Body of pancreas (tissue), 4 donors: Measurements from ENCODE around the gene NCOA6. TPM values are rescaled to one million over a fixed set of nuclear protein-coding genes. Genes with fewer than 3 reads are reported as not detected.
A peak's percentile ranks its signal among the peaks of the same experiment; 100 is the strongest.

Experiments used
- ATAC-seq: fragments of 150-250 bp; one replicate; pipeline ENCODE4 v1.9.1; 2016
- DNase-seq, 4 donors: peaks; one replicate each; pipeline ENCODE4 v3.0.0-alpha.2; 2019
- H3K27ac ChIP-seq, 4 donors: fragments of 200-600 bp; sonication (generic); 1 replicate in 3 of 4; 2 replicates in 1 of 4; pipeline versions ENCODE4 v1.5.1 to v1.6.1; 2016 to 2019; ENCODE audit warnings: mild to moderate bottlenecking in 1 of 4, mixed read lengths in 1 of 4, moderate library complexity in 1 of 4
- H3K27me3 ChIP-seq, 2 donors: fragments of 200-600 bp; sonication (generic); one replicate each; pipeline ENCODE4 v1.6.0; 2016; ENCODE audit warnings: mild to moderate bottlenecking in 1 of 2
- H3K36me3 ChIP-seq, 2 donors: fragments of 200-600 bp; sonication (generic); replicated peaks in 1 of 2; 2 replicates each; pipeline ENCODE4 v1.5.1; 2016; ENCODE audit warnings: low read depth in 2 of 2; ENCODE audit not compliant: insufficient read depth in 1 of 2
- H3K4me1 ChIP-seq: fragments of 200-600 bp; sonication (generic); one replicate; pipeline ENCODE4 v1.6.0; 2016
- H3K4me3 ChIP-seq, 2 donors: fragments of 200-600 bp; sonication (generic); 1 replicate in 1 of 2; 2 replicates in 1 of 2; pipeline ENCODE4 v1.5.1; 2016 to 2019
- H3K9me3 ChIP-seq, 3 donors: fragments of 200-600 bp; sonication (generic); 1 replicate in 2 of 3; 2 replicates in 1 of 3; pipeline ENCODE4 v1.5.1; 2016
- CTCF ChIP-seq, 7 experiments: fragments of 450-650 bp in 4 of 7; fragments of 200-600 bp in 3 of 7; sonication (generic) in 3 of 7; IDR thresholded peaks; one replicate each; pipeline ENCODE4 v1.5.1; 2016 to 2019; ENCODE audit warnings: antibody characterized with exemption in 7 of 7
- POLR2A ChIP-seq, 3 donors: fragments of 450-650 bp; IDR thresholded peaks; one replicate each; pipeline ENCODE4 v1.6.1; 2016; ENCODE audit warnings: antibody characterized with exemption in 3 of 3, mild to moderate bottlenecking in 2 of 3
- whole genome bisulfite sequencing, 2 donors: methylation state at CpG; one replicate each; pipeline ENCODE4 v1.1.5; 2017; 5-methylcytosine and 5-hydroxymethylcytosine counted together
- intact Hi-C: fragments of 100-400 bp; cut with DNase I; formaldehyde crosslinking; loops from one replicate; pipeline ENCODE4 v1.15.1; 2023
- total RNA-seq, 2 donors: library from RNA; depleted of rRNA; stranded (reverse); fragments of >200 nt; gene quantifications; one replicate each; pipeline ENCODE4 v1.1.0, GENCODE V29; 2016

The NCOA6 gene
- total RNA-seq, 2 donors from 2014 or later = 13.5 to 54.1 TPM

- DNase-seq = no peak
- Histone ChIP-seq H3K4me3 (no peak overlapping the region), H3K4me1 (peaks cover 25% of the 10 kb centered on the region), H3K9me3 (no peaks in the 10 kb centered on the region), H3K27ac (no peak overlapping the region), H3K36me3 (no peaks in the 10 kb centered on the region), H3K27me3 (no peaks in the 10 kb centered on the region)
- ATAC-seq = no peak
- intact Hi-C loops = no loop called here
- WGBS, 2 donors = 20 to 29% methylated on average over 3 of the region's 3 CpGs
- TF ChIP-seq POLR2A (IDR thresholded peaks at IDR 0.05) = no peak
Observed at GRCh38 chr20:34703061-34703423, 122.4 kb downstream of the NCOA6 start.

DNA sequence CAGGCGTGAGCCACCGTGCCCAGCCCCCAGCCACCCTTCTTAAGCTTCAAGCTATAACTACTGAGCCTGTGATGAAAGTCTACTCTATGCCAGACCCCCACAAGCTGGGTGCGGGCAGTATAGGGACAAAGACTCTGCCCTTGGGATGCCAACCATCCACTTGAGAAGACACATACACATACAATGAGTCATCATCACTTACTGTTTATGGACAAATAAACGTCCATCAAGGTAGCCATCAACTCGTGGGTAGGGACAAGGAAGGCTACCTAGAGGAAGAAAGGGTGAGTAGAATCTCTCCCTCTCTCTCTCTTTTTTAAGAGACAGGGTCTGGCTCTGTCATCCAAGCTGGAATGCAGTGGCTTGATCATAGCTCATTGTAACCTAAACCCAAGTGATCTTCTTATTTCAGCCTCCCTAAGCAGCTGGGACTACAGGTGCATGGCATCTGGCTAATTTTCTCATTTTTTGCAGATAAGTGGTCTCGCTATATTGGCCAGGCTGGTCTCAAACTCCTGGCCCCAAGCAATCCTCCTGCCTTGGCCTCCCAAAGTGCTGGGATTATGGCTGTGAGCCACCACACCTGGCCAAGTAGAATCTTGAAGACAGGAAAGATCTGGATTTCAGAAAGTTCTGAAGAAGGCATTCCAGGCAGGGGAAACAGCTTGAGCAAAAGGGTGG lies 123.9 kb downstream of the NCOA6 start:
- Histone ChIP-seq H3K36me3 (no peaks in the 10 kb centered on the region), H3K27ac (no peak overlapping the region), H3K9me3 (no peaks in the 10 kb centered on the region), H3K4me1 (peaks cover 21% of the 10 kb centered on the region), H3K4me3 (no peak overlapping the region), H3K27me3 (no peaks in the 10 kb centered on the region)
- TF ChIP-seq CTCF (IDR thresholded peaks at IDR 0.05) = no peak
- no peak for TF ChIP-seq POLR2A (IDR thresholded peaks at IDR 0.05)
- 50 to 78% methylated on average over 3 to 6 of the region's 6 CpGs for WGBS, 2 donors
- intact Hi-C loops = no loop called here
- ATAC-seq (no peak), DNase-seq (no peak)

DNA sequence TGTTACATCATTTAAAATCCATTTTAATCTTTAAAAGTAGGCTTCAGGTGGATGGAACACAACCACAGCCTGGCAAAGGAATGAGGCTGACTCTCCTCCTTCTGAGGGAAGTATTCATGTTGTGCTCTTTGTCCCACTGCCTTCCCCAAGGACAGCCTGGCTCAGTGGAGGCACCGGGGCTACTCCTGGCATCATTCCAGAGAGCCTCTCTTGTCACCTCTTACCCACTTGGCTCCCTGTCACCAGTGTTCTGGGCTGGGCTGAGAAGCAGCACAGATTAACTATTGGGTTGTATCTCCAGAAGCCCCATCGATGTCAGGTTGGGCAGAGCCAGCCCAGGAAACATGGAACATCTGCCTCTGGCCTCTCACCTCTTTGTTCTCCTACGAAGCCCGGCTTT lies 132.0 kb downstream of the NCOA6 start:
- Histone ChIP-seq H3K4me1 (no peaks in the 10 kb centered on the region), H3K9me3 (no peaks in the 10 kb centered on the region), H3K4me3 (no peak overlapping the region), H3K36me3 (no peaks in the 10 kb centered on the region), H3K27me3 (no peaks in the 10 kb centered on the region), H3K27ac (no peak overlapping the region)
- intact Hi-C loops = no loop called here
- no peak for ATAC-seq
- no peak for TF ChIP-seq POLR2A (IDR thresholded peaks at IDR 0.05)
- TF ChIP-seq CTCF (IDR thresholded peaks at IDR 0.05) = no peak
- peak in 2 of 4 donors; percentile 13 to 14 for DNase-seq
- WGBS, 2 donors = 29 to 39% methylated on average over 3 to 4 of the region's 4 CpGs

DNA sequence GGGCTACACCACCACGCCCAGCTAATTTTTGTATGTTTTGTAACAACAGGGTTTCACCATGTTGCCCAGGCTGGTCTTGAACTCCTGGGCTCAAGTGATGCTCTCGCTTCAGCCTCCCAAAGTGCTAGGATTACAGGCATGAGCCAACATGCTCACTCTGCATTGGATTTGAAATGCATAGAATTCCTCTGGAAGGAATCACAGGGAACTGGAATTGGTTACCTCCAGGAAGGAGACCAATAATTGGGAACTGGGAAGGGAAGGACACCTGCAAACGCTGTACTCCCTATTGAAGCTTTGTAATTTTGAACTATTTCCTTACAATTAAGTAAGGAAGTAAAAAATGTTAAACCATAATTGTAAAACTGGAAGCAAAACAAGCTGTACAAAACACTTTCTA lies 133.6 kb downstream of the NCOA6 start:
- 75 to 82% methylated on average over 3 of the region's 3 CpGs for WGBS, 2 donors
- Histone ChIP-seq H3K27ac (no peak overlapping the region), H3K27me3 (no peaks in the 10 kb centered on the region), H3K9me3 (no peaks in the 10 kb centered on the region), H3K4me3 (no peak overlapping the region), H3K36me3 (no peaks in the 10 kb centered on the region), H3K4me1 (no peaks in the 10 kb centered on the region)
- DNase-seq = no peak
- no peak for ATAC-seq
- intact Hi-C loops = no loop called here
- TF ChIP-seq POLR2A (IDR thresholded peaks at IDR 0.05) (no peak), CTCF (IDR thresholded peaks at IDR 0.05) (no peak)

DNA sequence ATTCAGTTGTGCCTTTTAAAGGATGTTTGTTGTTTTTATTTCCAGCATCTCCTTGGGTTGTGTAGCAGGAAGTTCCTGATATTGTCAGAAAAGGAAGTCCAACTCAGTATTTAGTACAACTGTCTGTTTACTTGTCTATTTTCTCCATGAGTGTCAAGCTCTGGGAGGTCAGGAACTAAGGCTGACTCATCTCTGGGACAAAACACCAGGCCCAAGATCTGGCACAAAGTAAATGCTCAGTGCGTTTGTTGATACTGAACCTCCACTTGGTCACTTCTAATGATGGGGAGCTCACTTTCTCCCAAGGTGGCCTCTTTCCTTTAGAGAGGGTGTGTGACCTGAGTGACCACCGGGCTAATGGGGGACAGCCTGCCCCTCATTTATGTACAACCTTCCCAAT lies 136.0 kb downstream of the NCOA6 start:
- DNase-seq (no peak), ATAC-seq (no peak)
- Histone ChIP-seq H3K36me3 (no peaks in the 10 kb centered on the region), H3K27me3 (no peaks in the 10 kb centered on the region), H3K9me3 (no peaks in the 10 kb centered on the region), H3K27ac (no peak overlapping the region), H3K4me1 (no peaks in the 10 kb centered on the region), H3K4me3 (no peak overlapping the region)
- TF ChIP-seq CTCF (IDR thresholded peaks at IDR 0.05) (no peak), POLR2A (IDR thresholded peaks at IDR 0.05) (no peak)
- WGBS, 2 donors = 74 to 83% methylated on average over 2 of the region's 2 CpGs
- intact Hi-C loops = no loop called here
